K562 (cell line): ENCODE results near the gene KCTD19.

Experiments
- BRCA1 ChIP-seq, 2 experiments: fragments of 450-650 bp in 1 of 2; sonication (generic) in 1 of 2; formaldehyde crosslinking in 1 of 2; IDR thresholded peaks; 2 replicates each; pipeline versions ENCODE4 v1.5.0 to v1.6.1; 2017 to 2020; ENCODE audit warnings: mild to moderate bottlenecking in 1 of 2, missing genetic modification reagents in 1 of 2
- CCNT2 ChIP-seq: IDR thresholded peaks from 2 replicates; pipeline ENCODE4 v1.6.1; 2011; ENCODE audit warnings: borderline replicate concordance, low read depth, mild to moderate bottlenecking, moderate library complexity, mixed read lengths, low read length; ENCODE audit not compliant: insufficient read length; ENCODE audit errors: extremely low read depth
- EGR1 ChIP-seq: fragments of 450-650 bp; conservative IDR thresholded peaks from 2 replicates; pipeline ENCODE4 v1.6.1; 2017; ENCODE audit warnings: mild to moderate bottlenecking
- EZH2 ChIP-seq: IDR thresholded peaks from 2 replicates; pipeline ENCODE4 v1.6.1; 2012; ENCODE audit warnings: low read depth, mild to moderate bottlenecking, inconsistent platforms, low read length, borderline replicate concordance
- GABPA ChIP-seq: fragments of 200-800 bp; sonication (Bioruptor generic); conservative IDR thresholded peaks from 2 replicates; pipeline ENCODE4 v1.6.1; 2016; ENCODE audit warnings: low read depth, missing genetic modification characterization, missing compliant biosample characterization
- KDM1A ChIP-seq, 2 experiments: fragments of 450-650 bp; IDR thresholded peaks; 2 replicates each; pipeline ENCODE4 v1.6.1; 2016; ENCODE audit warnings: mild to moderate bottlenecking in 2 of 2
- POLR2A ChIP-seq: fragments of 450-650 bp; conservative IDR thresholded peaks from 2 replicates; pipeline ENCODE4 v1.6.1; 2016
- SMC3 ChIP-seq: conservative IDR thresholded peaks from 2 replicates; pipeline ENCODE4 v1.6.1; 2011; ENCODE audit warnings: low read depth, low read length, improper control_type of control experiment; ENCODE audit not compliant: insufficient read depth
- SPI1 ChIP-seq: IDR thresholded peaks from 2 replicates; pipeline ENCODE4 v1.6.1; 2011; ENCODE audit warnings: low read depth, low read length, control low read depth, borderline replicate concordance
- TF ChIP-seq, protein P1 (sequence below): sonication (generic); formaldehyde crosslinking; IDR thresholded peaks from 2 replicates; pipeline ENCODE4 v1.8.1; 2022; ENCODE audit warnings: missing genetic modification reagents
- TF ChIP-seq, protein P2 (sequence below), 2 experiments: fragments of 450-650 bp in 1 of 2; sonication (generic) in 1 of 2; formaldehyde crosslinking; conservative IDR thresholded peaks; 2 replicates each; pipeline versions ENCODE4 v1.4.0 to v1.8.1; 2020 to 2022; ENCODE audit warnings: mild to moderate bottlenecking in 1 of 2, missing genetic modification reagents in 1 of 2
- TF ChIP-seq, protein P3 (sequence below), 2 experiments: fragments of 450-650 bp; conservative IDR thresholded peaks; 2 replicates each; pipeline ENCODE4 v1.6.1; 2017; ENCODE audit warnings: mild to moderate bottlenecking in 2 of 2, moderate library complexity in 2 of 2
- TF ChIP-seq, protein P4 (sequence below), 3 experiments: IDR thresholded peaks in 2 of 3; conservative IDR thresholded peaks in 1 of 3; 2 replicates each; pipeline ENCODE4 v1.5.1; 2011 to 2012; ENCODE audit warnings: low read length in 3 of 3, mild to moderate bottlenecking in 3 of 3, control low read depth in 2 of 3, improper control_type of control experiment in 1 of 3, inconsistent platforms in 1 of 3, low read depth in 1 of 3, mixed read lengths in 1 of 3, moderate library complexity in 1 of 3; ENCODE audit not compliant: insufficient read depth in 2 of 3
- TF ChIP-seq, protein P5 (sequence below): fragments of 450-650 bp; IDR thresholded peaks from 2 replicates; pipeline ENCODE4 v1.6.1; 2016; ENCODE audit warnings: antibody characterized with exemption

DNA sequence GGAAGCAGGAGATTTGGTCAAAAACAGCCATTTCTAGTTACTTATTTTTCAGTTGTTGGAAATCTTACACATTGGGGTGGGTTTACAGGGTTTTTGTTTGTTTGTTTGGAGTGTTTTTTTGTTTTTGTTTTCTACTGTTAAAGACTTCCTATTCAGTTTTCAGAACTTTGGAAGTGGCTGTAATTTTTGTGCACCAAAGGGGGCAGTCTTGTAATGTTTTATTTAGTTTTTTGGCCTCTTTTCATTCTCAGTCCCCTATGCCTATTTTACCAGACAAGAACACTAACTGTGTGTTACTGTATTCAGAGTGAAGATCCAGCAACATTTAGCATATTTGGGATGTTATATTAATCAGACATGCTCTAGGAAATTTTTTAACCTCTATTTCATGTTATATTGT lies 46.1 kb upstream of the KCTD19 start:
- TF ChIP-seq CCNT2 (no peak), GABPA (no peak), SMC3 (no peak), POLR2A (no peak), EZH2 (no peak), SPI1 (no peak), EGR1 (no peak), KDM1A (IDR thresholded peaks at IDR 0.05) (no peak), BRCA1 (IDR thresholded peaks at IDR 0.05) (no peak), BRCA1 (CRISPR knock-in tag; IDR thresholded peaks at IDR 0.05) (no peak)
- TF ChIP-seq, protein P1, sequence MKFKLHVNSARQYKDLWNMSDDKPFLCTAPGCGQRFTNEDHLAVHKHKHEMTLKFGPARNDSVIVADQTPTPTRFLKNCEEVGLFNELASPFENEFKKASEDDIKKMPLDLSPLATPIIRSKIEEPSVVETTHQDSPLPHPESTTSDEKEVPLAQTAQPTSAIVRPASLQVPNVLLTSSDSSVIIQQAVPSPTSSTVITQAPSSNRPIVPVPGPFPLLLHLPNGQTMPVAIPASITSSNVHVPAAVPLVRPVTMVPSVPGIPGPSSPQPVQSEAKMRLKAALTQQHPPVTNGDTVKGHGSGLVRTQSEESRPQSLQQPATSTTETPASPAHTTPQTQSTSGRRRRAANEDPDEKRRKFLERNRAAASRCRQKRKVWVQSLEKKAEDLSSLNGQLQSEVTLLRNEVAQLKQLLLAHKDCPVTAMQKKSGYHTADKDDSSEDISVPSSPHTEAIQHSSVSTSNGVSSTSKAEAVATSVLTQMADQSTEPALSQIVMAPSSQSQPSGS, result no peak
- TF ChIP-seq, protein P2, sequence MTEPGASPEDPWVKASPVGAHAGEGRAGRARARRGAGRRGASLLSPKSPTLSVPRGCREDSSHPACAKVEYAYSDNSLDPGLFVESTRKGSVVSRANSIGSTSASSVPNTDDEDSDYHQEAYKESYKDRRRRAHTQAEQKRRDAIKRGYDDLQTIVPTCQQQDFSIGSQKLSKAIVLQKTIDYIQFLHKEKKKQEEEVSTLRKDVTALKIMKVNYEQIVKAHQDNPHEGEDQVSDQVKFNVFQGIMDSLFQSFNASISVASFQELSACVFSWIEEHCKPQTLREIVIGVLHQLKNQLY (CRISPR knock-in tag; conservative IDR thresholded peaks at IDR 0.05), result no peak
- TF ChIP-seq, protein P3, sequence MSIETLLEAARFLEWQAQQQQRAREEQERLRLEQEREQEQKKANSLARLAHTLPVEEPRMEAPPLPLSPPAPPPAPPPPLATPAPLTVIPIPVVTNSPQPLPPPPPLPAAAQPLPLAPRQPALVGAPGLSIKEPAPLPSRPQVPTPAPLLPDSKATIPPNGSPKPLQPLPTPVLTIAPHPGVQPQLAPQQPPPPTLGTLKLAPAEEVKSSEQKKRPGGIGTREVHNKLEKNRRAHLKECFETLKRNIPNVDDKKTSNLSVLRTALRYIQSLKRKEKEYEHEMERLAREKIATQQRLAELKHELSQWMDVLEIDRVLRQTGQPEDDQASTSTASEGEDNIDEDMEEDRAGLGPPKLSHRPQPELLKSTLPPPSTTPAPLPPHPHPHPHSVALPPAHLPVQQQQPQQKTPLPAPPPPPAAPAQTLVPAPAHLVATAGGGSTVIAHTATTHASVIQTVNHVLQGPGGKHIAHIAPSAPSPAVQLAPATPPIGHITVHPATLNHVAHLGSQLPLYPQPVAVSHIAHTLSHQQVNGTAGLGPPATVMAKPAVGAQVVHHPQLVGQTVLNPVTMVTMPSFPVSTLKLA (conservative IDR thresholded peaks at IDR 0.05), result no peak
- TF ChIP-seq, protein P4, sequence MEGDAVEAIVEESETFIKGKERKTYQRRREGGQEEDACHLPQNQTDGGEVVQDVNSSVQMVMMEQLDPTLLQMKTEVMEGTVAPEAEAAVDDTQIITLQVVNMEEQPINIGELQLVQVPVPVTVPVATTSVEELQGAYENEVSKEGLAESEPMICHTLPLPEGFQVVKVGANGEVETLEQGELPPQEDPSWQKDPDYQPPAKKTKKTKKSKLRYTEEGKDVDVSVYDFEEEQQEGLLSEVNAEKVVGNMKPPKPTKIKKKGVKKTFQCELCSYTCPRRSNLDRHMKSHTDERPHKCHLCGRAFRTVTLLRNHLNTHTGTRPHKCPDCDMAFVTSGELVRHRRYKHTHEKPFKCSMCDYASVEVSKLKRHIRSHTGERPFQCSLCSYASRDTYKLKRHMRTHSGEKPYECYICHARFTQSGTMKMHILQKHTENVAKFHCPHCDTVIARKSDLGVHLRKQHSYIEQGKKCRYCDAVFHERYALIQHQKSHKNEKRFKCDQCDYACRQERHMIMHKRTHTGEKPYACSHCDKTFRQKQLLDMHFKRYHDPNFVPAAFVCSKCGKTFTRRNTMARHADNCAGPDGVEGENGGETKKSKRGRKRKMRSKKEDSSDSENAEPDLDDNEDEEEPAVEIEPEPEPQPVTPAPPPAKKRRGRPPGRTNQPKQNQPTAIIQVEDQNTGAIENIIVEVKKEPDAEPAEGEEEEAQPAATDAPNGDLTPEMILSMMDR (IDR thresholded peaks at IDR 0.05 in 2 of 3, conservative IDR thresholded peaks at IDR 0.05 in 1 of 3; ENCODE audit: insufficient read depth in 2 of 3, low read depth in 1 of 3, low read length in 3 of 3), result peak in 2 of 3 experiments; percentile 42 to 70; a peak in 4 of 6 replicates
- TF ChIP-seq, protein P5, sequence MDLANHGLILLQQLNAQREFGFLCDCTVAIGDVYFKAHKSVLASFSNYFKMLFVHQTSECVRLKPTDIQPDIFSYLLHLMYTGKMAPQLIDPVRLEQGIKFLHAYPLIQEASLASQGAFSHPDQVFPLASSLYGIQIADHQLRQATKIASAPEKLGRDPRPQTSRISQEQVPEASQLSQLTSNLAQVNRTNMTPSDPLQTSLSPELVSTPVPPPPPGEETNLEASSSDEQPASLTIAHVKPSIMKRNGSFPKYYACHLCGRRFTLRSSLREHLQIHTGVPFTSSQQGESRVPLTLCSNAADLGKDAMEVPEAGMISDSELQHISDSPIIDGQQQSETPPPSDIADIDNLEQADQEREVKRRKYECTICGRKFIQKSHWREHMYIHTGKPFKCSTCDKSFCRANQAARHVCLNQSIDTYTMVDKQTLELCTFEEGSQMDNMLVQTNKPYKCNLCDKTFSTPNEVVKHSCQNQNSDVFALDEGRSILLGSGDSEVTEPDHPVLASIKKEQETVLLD, result no peak
